ENCODE data around the gene INPP5A. TPM values are rescaled to one million over a fixed set of nuclear protein-coding genes. Genes with fewer than 3 reads are reported as not detected.

Gene INPP5A
- total RNA-seq, 1 donor from 2014 or later: 30.6 TPM

DNA sequence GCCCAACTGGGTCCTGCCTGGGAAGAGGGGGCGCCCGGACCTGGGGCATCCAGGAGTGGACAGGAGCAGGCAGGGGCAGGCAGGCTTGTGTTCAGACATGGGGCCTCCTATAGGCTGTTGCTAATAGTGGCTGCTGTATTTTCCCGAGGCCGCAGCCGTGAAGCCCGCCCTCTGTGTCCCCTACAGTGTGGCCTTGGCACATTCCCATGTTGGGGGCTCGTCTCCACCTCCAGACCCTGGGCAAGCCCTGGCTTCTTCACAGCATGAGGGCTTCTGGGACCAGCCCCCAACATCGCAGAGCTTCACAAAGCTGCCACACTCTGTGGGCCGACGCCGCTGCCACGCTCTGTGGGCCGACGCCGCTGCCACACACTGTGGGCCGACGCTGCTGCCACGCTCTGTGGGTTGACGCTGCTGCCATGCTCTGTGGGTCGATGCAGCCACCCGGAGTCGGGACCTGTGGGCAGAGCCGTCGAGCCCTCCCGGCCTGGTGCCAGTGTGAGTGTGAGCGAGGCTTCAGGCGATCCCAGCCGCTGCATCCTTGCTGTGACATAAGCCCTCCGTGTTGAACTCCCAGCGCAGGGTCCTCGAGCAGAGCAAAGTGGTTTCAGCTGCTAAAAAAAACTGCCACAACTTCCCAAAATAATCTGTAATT lies 109.0 kb downstream of the INPP5A start:
- H3K4me3 Mint-ChIP-seq (ENCODE audit: low read depth): no peak overlapping the region
- H3K27ac Mint-ChIP-seq: no peak overlapping the region
- no peak for DNase-seq (ENCODE audit: low spot score, unreplicated experiment)
- peaks cover 3% of the 10 kb centered on the region for H3K36me3 Mint-ChIP-seq (ENCODE audit: insufficient read depth)
- TF ChIP-seq, protein P1, sequence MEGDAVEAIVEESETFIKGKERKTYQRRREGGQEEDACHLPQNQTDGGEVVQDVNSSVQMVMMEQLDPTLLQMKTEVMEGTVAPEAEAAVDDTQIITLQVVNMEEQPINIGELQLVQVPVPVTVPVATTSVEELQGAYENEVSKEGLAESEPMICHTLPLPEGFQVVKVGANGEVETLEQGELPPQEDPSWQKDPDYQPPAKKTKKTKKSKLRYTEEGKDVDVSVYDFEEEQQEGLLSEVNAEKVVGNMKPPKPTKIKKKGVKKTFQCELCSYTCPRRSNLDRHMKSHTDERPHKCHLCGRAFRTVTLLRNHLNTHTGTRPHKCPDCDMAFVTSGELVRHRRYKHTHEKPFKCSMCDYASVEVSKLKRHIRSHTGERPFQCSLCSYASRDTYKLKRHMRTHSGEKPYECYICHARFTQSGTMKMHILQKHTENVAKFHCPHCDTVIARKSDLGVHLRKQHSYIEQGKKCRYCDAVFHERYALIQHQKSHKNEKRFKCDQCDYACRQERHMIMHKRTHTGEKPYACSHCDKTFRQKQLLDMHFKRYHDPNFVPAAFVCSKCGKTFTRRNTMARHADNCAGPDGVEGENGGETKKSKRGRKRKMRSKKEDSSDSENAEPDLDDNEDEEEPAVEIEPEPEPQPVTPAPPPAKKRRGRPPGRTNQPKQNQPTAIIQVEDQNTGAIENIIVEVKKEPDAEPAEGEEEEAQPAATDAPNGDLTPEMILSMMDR (IDR thresholded peaks at IDR 0.05; ENCODE audit: unreplicated experiment): no peak
- H3K4me1 Mint-ChIP-seq (ENCODE audit: low read depth): peaks cover 8% of the 10 kb centered on the region
- no peaks in the 10 kb centered on the region for H3K27me3 Mint-ChIP-seq
- H3K9me3 Mint-ChIP-seq (ENCODE audit: low read depth): no peaks in the 10 kb centered on the region

DNA sequence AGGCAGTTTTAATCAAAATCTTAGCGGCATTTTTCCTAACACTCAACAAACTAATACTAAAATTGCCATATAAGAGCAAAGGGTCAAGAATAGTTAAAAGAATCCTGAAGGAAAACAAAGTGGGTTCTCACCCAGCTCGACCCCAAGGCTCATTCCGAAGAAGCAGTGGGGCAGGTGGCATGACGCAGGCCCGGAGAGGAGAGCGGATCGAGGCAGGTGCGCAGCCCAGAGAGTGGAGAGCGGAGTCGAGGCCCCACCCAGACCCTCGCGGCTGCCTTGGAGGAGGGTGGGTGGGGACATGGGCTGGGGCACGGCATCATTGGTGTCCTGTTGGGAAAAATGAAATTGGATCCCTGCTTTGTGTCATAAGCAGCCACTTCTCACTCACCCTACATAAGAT lies 109.8 kb downstream of the INPP5A start:
- TF ChIP-seq, protein P1 (IDR thresholded peaks at IDR 0.05; ENCODE audit: unreplicated experiment): no peak
- peaks cover 7% of the 10 kb centered on the region for H3K4me1 Mint-ChIP-seq (ENCODE audit: low read depth)
- no peak for DNase-seq (ENCODE audit: low spot score, unreplicated experiment)
- no peaks in the 10 kb centered on the region for H3K9me3 Mint-ChIP-seq (ENCODE audit: low read depth)
- H3K4me3 Mint-ChIP-seq (ENCODE audit: low read depth): no peak overlapping the region
- H3K27me3 Mint-ChIP-seq: peaks cover 4% of the 10 kb centered on the region
- no peak overlapping the region for H3K27ac Mint-ChIP-seq
- H3K36me3 Mint-ChIP-seq (ENCODE audit: insufficient read depth): peaks cover 7% of the 10 kb centered on the region

DNA sequence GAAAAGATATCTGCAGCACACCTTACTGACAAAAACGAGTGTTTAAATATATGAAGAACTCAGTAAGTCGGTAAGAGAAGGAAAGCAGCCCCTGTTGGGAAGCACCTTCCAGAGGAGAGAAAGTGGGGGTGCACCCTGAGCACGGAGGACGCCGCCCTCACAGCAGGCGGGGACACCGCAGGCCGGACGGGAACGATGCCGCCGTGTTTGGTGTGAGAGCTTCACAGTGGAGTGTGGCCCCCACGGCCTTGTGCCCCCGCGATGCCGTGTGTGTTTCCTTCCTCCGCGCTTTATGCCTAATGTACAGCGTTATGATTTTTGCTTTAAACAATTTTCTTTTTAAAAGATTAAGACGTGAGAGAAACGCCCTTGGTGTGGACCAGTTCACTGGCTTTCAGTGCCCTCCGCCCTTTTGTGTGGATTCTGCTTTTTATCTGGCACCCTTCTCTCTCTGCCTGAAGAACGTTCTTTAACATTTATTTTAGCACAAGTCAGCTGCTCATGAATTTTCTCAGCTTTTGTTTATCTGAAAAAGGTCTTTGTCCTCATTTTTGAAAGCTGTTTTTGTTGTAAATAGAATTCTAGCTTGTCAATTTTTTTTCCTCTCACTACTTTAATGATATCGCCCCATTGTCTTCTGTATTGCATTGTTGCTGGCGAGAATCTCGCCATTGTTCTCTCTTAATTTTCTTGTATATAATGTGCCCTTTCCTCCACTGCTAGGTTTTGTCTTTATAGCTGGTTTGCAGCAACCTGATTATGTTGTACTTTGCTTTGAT lies 110.7 kb downstream of the INPP5A start:
- Mint-ChIP-seq H3K4me3 (ENCODE audit: low read depth) (no peak overlapping the region), H3K9me3 (ENCODE audit: low read depth) (no peaks in the 10 kb centered on the region), H3K27ac (no peak overlapping the region), H3K27me3 (peaks cover 6% of the 10 kb centered on the region), H3K36me3 (ENCODE audit: insufficient read depth) (peaks cover 9% of the 10 kb centered on the region), H3K4me1 (ENCODE audit: low read depth) (peaks cover 5% of the 10 kb centered on the region)
- DNase-seq (ENCODE audit: low spot score, unreplicated experiment): no peak
- TF ChIP-seq, protein P1 (IDR thresholded peaks at IDR 0.05; ENCODE audit: unreplicated experiment): no peak

DNA sequence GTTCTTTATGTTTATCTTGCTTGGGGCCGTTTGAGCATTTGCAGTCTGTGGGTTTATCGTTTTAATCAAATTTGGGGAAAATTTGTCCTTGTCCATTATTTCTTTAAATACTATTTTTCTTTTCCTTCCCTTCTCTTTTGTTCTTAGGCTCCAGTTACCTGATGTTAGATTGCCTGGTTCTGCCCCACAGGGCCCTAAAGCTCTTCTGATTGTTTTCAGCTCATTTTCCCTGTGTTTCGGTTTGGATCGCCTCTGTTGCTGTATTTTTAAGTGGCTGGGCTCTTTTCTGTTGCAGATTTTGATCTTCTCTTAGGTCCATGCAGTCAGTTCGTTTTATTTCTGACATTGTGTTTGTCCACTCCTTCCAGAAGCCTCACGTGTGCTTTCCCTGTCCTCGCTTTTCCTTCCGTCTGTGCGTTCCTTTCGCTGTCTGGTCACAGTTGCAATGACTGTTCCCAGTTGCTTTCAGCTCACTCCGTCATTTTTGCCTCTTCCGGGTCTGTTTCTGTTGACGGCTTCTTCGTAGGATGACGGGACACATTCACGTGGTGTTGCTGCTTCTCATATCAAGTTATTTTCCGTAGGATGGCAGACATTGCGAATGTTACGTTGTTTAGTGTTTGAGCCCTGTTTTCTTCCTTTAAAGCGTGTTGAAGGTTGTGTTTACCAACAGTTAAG lies 111.4 kb downstream of the INPP5A start:
- no peak overlapping the region for H3K4me3 Mint-ChIP-seq (ENCODE audit: low read depth)
- no peak overlapping the region for H3K27ac Mint-ChIP-seq
- no peaks in the 10 kb centered on the region for H3K9me3 Mint-ChIP-seq (ENCODE audit: low read depth)
- H3K36me3 Mint-ChIP-seq (ENCODE audit: insufficient read depth): peaks cover 9% of the 10 kb centered on the region
- TF ChIP-seq, protein P1 (IDR thresholded peaks at IDR 0.05; ENCODE audit: unreplicated experiment): no peak
- H3K27me3 Mint-ChIP-seq: peaks cover 6% of the 10 kb centered on the region
- H3K4me1 Mint-ChIP-seq (ENCODE audit: low read depth): peaks cover 5% of the 10 kb centered on the region
- no peak for DNase-seq (ENCODE audit: low spot score, unreplicated experiment)

DNA sequence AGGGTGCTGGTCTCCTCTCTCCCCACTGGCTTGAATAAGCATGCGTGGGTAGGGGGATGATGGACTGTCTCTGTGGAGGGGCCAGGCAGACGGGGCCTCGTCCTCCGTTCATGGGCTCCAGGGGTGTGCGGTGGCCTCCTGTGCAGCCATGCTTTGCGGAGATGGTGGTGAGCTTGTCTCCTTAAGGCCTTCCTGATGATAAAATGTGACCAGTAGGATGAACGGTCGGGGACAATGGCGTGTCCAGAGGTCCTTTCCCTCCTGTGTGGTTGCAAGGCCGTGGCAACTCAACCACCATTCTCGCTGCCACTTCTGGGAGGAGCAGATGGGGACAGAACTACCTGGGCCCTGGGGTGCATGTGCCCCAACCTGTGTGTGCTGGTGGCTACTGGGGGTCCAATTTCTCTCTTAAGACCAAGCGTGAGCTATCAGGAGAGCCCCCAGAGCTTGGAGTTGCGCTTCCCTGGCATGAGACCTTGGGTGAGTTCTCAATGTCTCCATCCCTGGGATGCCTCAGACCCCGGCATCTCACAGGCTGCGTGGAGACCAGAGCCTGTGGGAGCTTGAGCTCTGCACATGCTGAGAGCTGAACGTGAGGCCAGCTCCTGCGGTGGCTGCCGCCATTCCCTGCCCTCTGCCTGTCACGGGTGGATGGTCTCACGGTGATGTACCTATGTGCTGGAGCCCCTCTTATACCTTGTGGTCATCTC lies 112.2 kb downstream of the INPP5A start:
- peaks cover 7% of the 10 kb centered on the region for H3K4me1 Mint-ChIP-seq (ENCODE audit: low read depth)
- TF ChIP-seq, protein P1 (IDR thresholded peaks at IDR 0.05; ENCODE audit: unreplicated experiment): no peak
- H3K27ac Mint-ChIP-seq: no peak overlapping the region
- H3K27me3 Mint-ChIP-seq: peaks cover 9% of the 10 kb centered on the region
- no peaks in the 10 kb centered on the region for H3K9me3 Mint-ChIP-seq (ENCODE audit: low read depth)
- peaks cover 12% of the 10 kb centered on the region for H3K36me3 Mint-ChIP-seq (ENCODE audit: insufficient read depth)
- H3K4me3 Mint-ChIP-seq (ENCODE audit: low read depth): no peak overlapping the region
- DNase-seq (ENCODE audit: low spot score, unreplicated experiment): no peak

Measured in progenitor cell of endocrine pancreas (in vitro differentiated cells).